Measurements from ENCODE around the gene OR5V1.
"Not testable (repeated sequence)": the region's sequence is repeated elsewhere in the genome, so short reads cannot be mapped to it uniquely, and the experiment has no call there.

The OR5V1 gene

DNA sequence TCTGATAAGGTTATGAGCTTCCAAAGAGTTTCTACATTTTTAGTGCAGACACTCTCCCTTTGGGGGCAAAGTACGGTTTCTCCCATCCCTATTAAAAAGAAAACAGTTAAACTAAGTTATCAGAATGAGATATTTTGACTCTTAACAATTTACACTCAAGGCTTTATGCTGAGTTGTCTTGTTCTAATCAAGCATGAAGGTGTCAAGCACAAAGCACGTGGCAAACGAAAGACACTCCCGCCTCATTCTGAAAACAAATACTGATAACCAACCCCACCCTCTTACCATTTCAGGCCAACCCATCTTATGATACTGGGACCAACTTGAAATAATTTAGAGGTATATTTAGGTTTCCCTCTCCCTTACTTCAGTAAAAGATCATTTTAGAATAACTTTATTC is 42.9 kb downstream of the OR5V1 start:
- H3K4me3 Mint-ChIP-seq: no peak overlapping the region
- peaks cover 33 to 46% of the 10 kb centered on the region in 2 donors for H3K27me3 Mint-ChIP-seq
- DNase-seq (no peak), ATAC-seq (replicated peaks) (no peak)
- no peaks in the 10 kb centered on the region for H3K36me3 Mint-ChIP-seq (ENCODE audit: insufficient read depth)
- no peaks in the 10 kb centered on the region for H3K4me1 Mint-ChIP-seq (ENCODE audit: low read depth in 2 of 2)
- H3K27ac Mint-ChIP-seq: no peak overlapping the region
- no peaks in the 10 kb centered on the region for H3K9me3 Mint-ChIP-seq

DNA sequence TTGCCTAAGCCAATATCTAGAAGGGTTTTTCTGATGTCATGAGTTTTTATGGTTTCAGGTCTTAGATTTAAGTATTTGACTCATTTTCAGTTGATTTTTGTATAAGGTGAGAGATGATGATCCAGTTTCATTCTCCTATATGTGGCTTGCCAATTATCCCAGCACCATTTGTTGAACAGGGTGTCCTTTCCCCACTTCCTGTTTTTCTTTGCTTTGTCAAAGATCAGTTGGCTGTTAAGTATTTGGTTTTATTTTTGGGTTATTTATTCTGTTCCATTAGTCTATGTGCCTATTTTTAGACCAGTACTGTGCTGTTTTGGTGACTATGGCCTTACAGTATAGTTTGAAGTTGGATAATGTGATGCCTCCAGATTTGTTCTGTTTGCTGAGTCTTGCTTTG is 45.3 kb downstream of the OR5V1 start:
- not testable (repeated sequence) for ATAC-seq (replicated peaks); H3K36me3 Mint-ChIP-seq (ENCODE audit: insufficient read depth); H3K27ac Mint-ChIP-seq; DNase-seq; H3K4me1 Mint-ChIP-seq (ENCODE audit: low read depth in 2 of 2); H3K9me3 Mint-ChIP-seq; H3K4me3 Mint-ChIP-seq
- H3K27me3 Mint-ChIP-seq: peaks cover 31 to 37% of the 10 kb centered on the region in 2 donors

DNA sequence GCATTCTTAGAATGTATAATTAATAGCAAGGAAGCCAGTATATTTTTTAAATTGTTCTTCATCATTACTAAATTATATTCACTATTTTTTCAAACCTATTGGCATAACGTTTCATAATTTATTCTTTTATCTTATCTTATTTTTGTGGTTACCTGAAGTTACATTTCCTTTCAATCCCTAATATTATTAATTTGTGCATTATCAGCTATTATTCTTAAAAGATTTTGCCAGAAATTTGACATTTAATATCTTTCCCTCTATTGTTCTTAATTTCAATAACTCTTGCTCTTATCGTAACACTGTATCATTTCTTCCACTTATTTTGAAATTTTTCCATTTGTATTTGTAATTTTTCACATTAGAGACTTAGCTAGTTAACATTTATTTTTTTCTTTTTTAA is 48.7 kb downstream of the OR5V1 start:
- no peak for DNase-seq
- Mint-ChIP-seq H3K4me3 (no peak overlapping the region), H3K27me3 (peaks cover 21 to 25% of the 10 kb centered on the region in 2 donors), H3K4me1 (ENCODE audit: low read depth in 2 of 2) (no peaks in the 10 kb centered on the region), H3K9me3 (no peaks in the 10 kb centered on the region), H3K27ac (no peak overlapping the region), H3K36me3 (ENCODE audit: insufficient read depth) (no peaks in the 10 kb centered on the region)
- no peak for ATAC-seq (replicated peaks)
